ENCODE measurements around the gene KIRREL1.

GRCh38 chr1:157976888-157977287 is 16.6 kb upstream of the KIRREL1 start:
- no peak for TF ChIP-seq CTCF (IDR thresholded peaks at IDR 0.05)
- no peak for TF ChIP-seq POLR2A (IDR thresholded peaks at IDR 0.05; ENCODE audit: low read depth)
- TF ChIP-seq POLR2AphosphoS5 (IDR thresholded peaks at IDR 0.05), result no peak

Data from esophagus muscularis mucosa (tissue), 3 donors.